Neural cell (in vitro differentiated cells): Measurements from ENCODE around the gene UQCRC1. TPM values are rescaled to one million over a fixed set of nuclear protein-coding genes. Genes with fewer than 3 reads are reported as not detected.

Experiments
- H2AFZ ChIP-seq: fragments of 200-600, 300-800 bp; sonication (generic), shearing (Covaris generic); 2 replicates; pipeline ENCODE4 v1.6.0; 2014; ENCODE audit warnings: low read depth, mild to moderate bottlenecking, antibody characterized with exemption, low read length, moderate library complexity
- H3F3A ChIP-seq: fragments of 200-600 bp; shearing (Covaris generic); 2 replicates; pipeline ENCODE4 v1.6.1; 2016; ENCODE audit warnings: mild to moderate bottlenecking, moderate library complexity, mixed read lengths, antibody characterized with exemption, low read length; ENCODE audit not compliant: insufficient read depth, poor library complexity, severe bottlenecking
- H3K27ac ChIP-seq: fragments of 200-600, 300-800 bp; sonication (generic), shearing (Covaris generic); 2 replicates; pipeline ENCODE4 v1.5.1; 2014; ENCODE audit warnings: mild to moderate bottlenecking, low read length, moderate library complexity
- H3K27me3 ChIP-seq: fragments of 300-800, 200-600 bp; sonication (generic), shearing (Covaris generic); 2 replicates; pipeline ENCODE4 v1.6.0; 2014; ENCODE audit warnings: mild to moderate bottlenecking, low read depth, low read length, moderate library complexity; ENCODE audit not compliant: insufficient read depth
- H3K36me3 ChIP-seq: fragments of 300-800, 200-600 bp; sonication (generic), shearing (Covaris generic); 2 replicates; pipeline ENCODE4 v1.5.1; 2014; ENCODE audit warnings: mild to moderate bottlenecking, antibody characterized with exemption, low read length, moderate library complexity; ENCODE audit not compliant: insufficient read depth
- H3K4me2 ChIP-seq: fragments of 300-800, 200-600 bp; sonication (generic), shearing (Covaris generic); 2 replicates; pipeline ENCODE4 v1.6.0; 2014; ENCODE audit warnings: mild to moderate bottlenecking, low read length
- H3K4me3 ChIP-seq: fragments of 300-800, 200-600 bp; sonication (generic), shearing (Covaris generic); 2 replicates; pipeline ENCODE4 v1.5.1; 2014; ENCODE audit warnings: mild to moderate bottlenecking, low read length, moderate library complexity
- H3K79me2 ChIP-seq: fragments of 200-600 bp; shearing (Covaris generic); replicated peaks from 2 replicates; pipeline ENCODE4 v1.6.0; 2014; ENCODE audit warnings: mild to moderate bottlenecking, low read length, moderate library complexity; ENCODE audit not compliant: insufficient read depth
- H3K9ac ChIP-seq: fragments of 300-800, 200-600 bp; sonication (generic), shearing (Covaris generic); 2 replicates; pipeline ENCODE4 v1.6.1; 2016; ENCODE audit warnings: mild to moderate bottlenecking, low read length, mixed read lengths
- H3K9me2 ChIP-seq: fragments of 200-600 bp; shearing (Covaris generic); 2 replicates; pipeline ENCODE4 v1.6.1; 2016; ENCODE audit warnings: mild to moderate bottlenecking, low read length, mixed read lengths; ENCODE audit not compliant: insufficient read depth
- H3K9me3 ChIP-seq: fragments of 200-600, 300-800 bp; sonication (generic), shearing (Covaris generic); 2 replicates; pipeline ENCODE4 v1.6.1; 2016; ENCODE audit warnings: mild to moderate bottlenecking, mixed run types, low read length, moderate library complexity, mixed read lengths
- H4K20me1 ChIP-seq: fragments of 200-600 bp; shearing (Covaris generic); 2 replicates; pipeline ENCODE4 v1.6.1; 2016; ENCODE audit warnings: mild to moderate bottlenecking, mixed run types; ENCODE audit not compliant: insufficient read depth
- CTCF ChIP-seq: fragments of 450-650 bp; IDR thresholded peaks from 2 replicates; pipeline ENCODE4 v1.5.1; 2014; ENCODE audit warnings: antibody characterized with exemption, mild to moderate bottlenecking, moderate library complexity; ENCODE audit not compliant: poor library complexity, severe bottlenecking
- EP300 ChIP-seq: fragments of 450-650 bp; conservative IDR thresholded peaks from 2 replicates; pipeline ENCODE4 v1.6.1; 2014; ENCODE audit warnings: antibody characterized with exemption, mild to moderate bottlenecking, moderate library complexity; ENCODE audit not compliant: poor library complexity, severe bottlenecking
- EZH2 ChIP-seq: fragments of 200-600, 300-800 bp; shearing (Covaris generic), sonication (generic); IDR thresholded peaks from 2 replicates; pipeline ENCODE4 v1.6.1; 2014; ENCODE audit warnings: antibody characterized with exemption, low read length, borderline replicate concordance, mild to moderate bottlenecking; ENCODE audit not compliant: insufficient read depth, poor library complexity, severe bottlenecking
- MXI1 ChIP-seq: fragments of 450-650 bp; conservative IDR thresholded peaks from 2 replicates; pipeline ENCODE4 v1.6.1; 2014; ENCODE audit warnings: antibody characterized with exemption, mild to moderate bottlenecking; ENCODE audit not compliant: poor library complexity, severe bottlenecking
- POLR2AphosphoS5 ChIP-seq: IDR thresholded peaks from 2 replicates; pipeline ENCODE4 v1.6.1; 2012
- RAD21 ChIP-seq: fragments of 450-650 bp; conservative IDR thresholded peaks from 2 replicates; pipeline ENCODE4 v1.6.1; 2014; ENCODE audit warnings: antibody characterized with exemption, mild to moderate bottlenecking, moderate library complexity
- REST ChIP-seq: IDR thresholded peaks from 2 replicates; pipeline ENCODE4 v1.6.1; 2012; ENCODE audit warnings: borderline replicate concordance
- SMC3 ChIP-seq: fragments of 450-650 bp; conservative IDR thresholded peaks from 2 replicates; pipeline ENCODE4 v1.6.1; 2014; ENCODE audit warnings: antibody characterized with exemption, mild to moderate bottlenecking, moderate library complexity; ENCODE audit not compliant: poor library complexity
- TAF1 ChIP-seq: IDR thresholded peaks from 2 replicates; pipeline ENCODE4 v1.6.1; 2012; ENCODE audit warnings: low read depth
- polyA plus RNA-seq: library from polyadenylated mRNA; depleted of rRNA; stranded (reverse); fragments of >200 nt; gene quantifications from 2 replicates; pipeline ENCODE4 v1.2.3, GENCODE V29; 2014

Gene UQCRC1
- polyA plus RNA-seq, 1 donor from 2014 or later: 333 TPM

GRCh38 chr3:48651771-48652170 lies 42.3 kb upstream of the UQCRC1 start:
- H4K20me1 ChIP-seq: peaks cover 8% of the 10 kb centered on the region
- no peak overlapping the region for H3K4me3 ChIP-seq
- H2AFZ ChIP-seq: no peak overlapping the region
- peaks cover 3% of the 10 kb centered on the region for H3K79me2 ChIP-seq
- no peak for TF ChIP-seq POLR2AphosphoS5
- H3F3A ChIP-seq: no peaks in the 10 kb centered on the region
- no peak overlapping the region for H3K27ac ChIP-seq
- H3K9me2 ChIP-seq: no peaks in the 10 kb centered on the region
- H3K9ac ChIP-seq: no peak overlapping the region
- no peaks in the 10 kb centered on the region for H3K27me3 ChIP-seq
- no peak overlapping the region for H3K4me2 ChIP-seq
- H3K36me3 ChIP-seq: peaks cover 9% of the 10 kb centered on the region
- peaks cover 4% of the 10 kb centered on the region for H3K9me3 ChIP-seq

- H3K9me3 ChIP-seq: no peaks in the 10 kb centered on the region
- H3K79me2 ChIP-seq: no peaks in the 10 kb centered on the region
- no peak overlapping the region for H3K4me3 ChIP-seq
- peaks cover 8% of the 10 kb centered on the region for H4K20me1 ChIP-seq
- TF ChIP-seq CTCF: no peak
- TF ChIP-seq SMC3: no peak
- TF ChIP-seq RAD21: no peak
- no peak for TF ChIP-seq TAF1
- no peak for TF ChIP-seq MXI1
- TF ChIP-seq POLR2AphosphoS5: no peak
- TF ChIP-seq EZH2: no peak
- no peak for TF ChIP-seq EP300
- TF ChIP-seq REST: no peak
- H2AFZ ChIP-seq: no peak overlapping the region
- H3K27ac ChIP-seq: no peak overlapping the region
- H3K36me3 ChIP-seq: peaks cover 4% of the 10 kb centered on the region
- no peak overlapping the region for H3K4me2 ChIP-seq
- no peaks in the 10 kb centered on the region for H3K27me3 ChIP-seq
- no peaks in the 10 kb centered on the region for H3F3A ChIP-seq
- H3K9ac ChIP-seq: no peak overlapping the region
- H3K9me2 ChIP-seq: no peaks in the 10 kb centered on the region
Measured at GRCh38 chr3:48650723-48651122, 41.3 kb upstream of the UQCRC1 start.
